ENCODE data around the gene GNPAT.

GRCh38 chr1:231313661-231314060 lies 72.6 kb downstream of the GNPAT start:
- TF ChIP-seq CTCF (IDR thresholded peaks at IDR 0.05) (no peak), ZFX (IDR thresholded peaks at IDR 0.05; ENCODE audit: borderline replicate concordance) (no peak)
